ENCODE measurements around the gene CLMP. TPM values are rescaled to one million over a fixed set of nuclear protein-coding genes. Genes with fewer than 3 reads are reported as not detected.

The CLMP gene
- total and polyA plus RNA-seq, 2 donors (not counting 3 experiments of a cell fraction or from before 2014, with no cell fraction given): 0.03 to 0.18 TPM

- H4K20me1 ChIP-seq (replicated peaks; ENCODE audit: control insufficient read depth, extremely low read depth, insufficient read depth, low read length): no peaks in the 10 kb centered on the region
- dilution Hi-C loops (cut with MboI; ENCODE audit: extremely low pct_ligation_motif_present, low sequenced_read_pairs) (no loop called here), intact Hi-C loops (cut with micrococcal nuclease) (loop anchor here (5.0 kb wide), 1 partner anchor 51 kb away; no protein-coding TSS in a partner anchor)
- peak overlapping the region; percentile 2 for H3K4me2 ChIP-seq (ENCODE audit: insufficient read depth, low read length)
- H3K36me3 ChIP-seq (ENCODE audit: control insufficient read depth in 2 of 2, extremely low read depth in 1 of 2, insufficient read depth in 2 of 2, low read length in 2 of 2): no peaks in the 10 kb centered on the region
- no peak overlapping the region for H3K9ac ChIP-seq (replicated peaks; ENCODE audit: extremely low read depth, insufficient read depth, low read length)
- TF ChIP-seq EZH2 (IDR thresholded peaks at IDR 0.05; ENCODE audit: borderline replicate concordance, low read depth, low read length, severe bottlenecking): no peak
- peak in 1 of 2 donors; percentile 13 for TF ChIP-seq CTCF (IDR thresholded peaks at IDR 0.05; ENCODE audit: extremely low read depth in 1 of 2, insufficient read depth in 1 of 2, low read depth in 1 of 2, low read length in 2 of 2)
- peak; percentile 9 for TF ChIP-seq GATA2 (IDR thresholded peaks at IDR 0.05; ENCODE audit: insufficient read depth, insufficient read length, low read depth, low read length)
- no peak for TF ChIP-seq POLR2AphosphoS5 (IDR thresholded peaks at IDR 0.05; ENCODE audit: insufficient read depth, low read depth, low read length)
- TF ChIP-seq POLR2A (IDR thresholded peaks at IDR 0.05; ENCODE audit: low read depth, low read length): no peak
- TF ChIP-seq, protein P1, sequence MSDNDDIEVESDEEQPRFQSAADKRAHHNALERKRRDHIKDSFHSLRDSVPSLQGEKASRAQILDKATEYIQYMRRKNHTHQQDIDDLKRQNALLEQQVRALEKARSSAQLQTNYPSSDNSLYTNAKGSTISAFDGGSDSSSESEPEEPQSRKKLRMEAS (IDR thresholded peaks at IDR 0.05; ENCODE audit: insufficient read depth, insufficient read length): no peak
- peak; percentile 24 for TF ChIP-seq JUN (IDR thresholded peaks at IDR 0.05; ENCODE audit: borderline replicate concordance, insufficient read depth, insufficient read length, low read depth)
- peak; percentile 94 for TF ChIP-seq FOS (IDR thresholded peaks at IDR 0.05; ENCODE audit: borderline replicate concordance, insufficient read depth, low read length)
- no peak for TF ChIP-seq MYC (IDR thresholded peaks at IDR 0.05; ENCODE audit: low read depth, low read length)
- peak overlapping the region; percentile 55 for H2AFZ ChIP-seq (ENCODE audit: low read depth, low read length)
- peak; percentile 31 for FAIRE-seq
- no peaks in the 10 kb centered on the region for H3K9me1 ChIP-seq (replicated peaks; ENCODE audit: control insufficient read depth, extremely low read depth, insufficient read depth, low read length)
- no peak overlapping the region for H3K27ac ChIP-seq (ENCODE audit: insufficient read depth, low read depth, low read length)
- peaks cover 11% of the 10 kb centered on the region for H3K4me1 ChIP-seq (ENCODE audit: control insufficient read depth, extremely low read depth, insufficient read depth, low read length)
- no peaks in the 10 kb centered on the region for H3K9me3 ChIP-seq (replicated peaks; ENCODE audit: control insufficient read depth, insufficient read depth, low read length)
- DNase-seq (ENCODE audit: low read depth, low spot score): peak; percentile 73
- no peak overlapping the region for H3K4me3 ChIP-seq (replicated peaks in 1 of 3; ENCODE audit: insufficient read depth in 1 of 3, low read depth in 1 of 3, low read length in 3 of 3)
- no TSS peak for BruUV-seq (replicated peaks)
- ChIA-PET POLR2A (interaction anchor here (1.0 kb wide), 1 partner anchor 126 kb away, joined by 3 read pairs; the partner anchor contains the start of gene HSPA8), CTCF (interaction anchor here (0.5 to 2.3 kb wide), 15 partner anchors 9 to 371 kb away, joined by 3 to 16 read pairs (median 4); no protein-coding TSS in a partner anchor)
- H3K27me3 ChIP-seq (ENCODE audit: control insufficient read depth in 2 of 2, insufficient read depth in 2 of 2, low read length in 2 of 2): peaks cover 0 to 4% of the 10 kb centered on the region in 2 experiments
- no peaks in the 10 kb centered on the region for H3K79me2 ChIP-seq (ENCODE audit: control insufficient read depth, insufficient read depth, low read length)
These were observed 6.4 kb downstream of the CLMP start for GRCh38 chr11:123188508-123189165.
